ENCODE measurements around the gene FSTL4. TPM values are rescaled to one million over a fixed set of nuclear protein-coding genes. Genes with fewer than 3 reads are reported as not detected.

FSTL4 gene
- polyA plus RNA-seq, 1 of the 3 experiments (the other 2 are of a cell fraction), result not detected

GRCh38 chr5:133356396-133356983 lies 255.9 kb downstream of the FSTL4 start:
- no peaks in the 10 kb centered on the region for H3K9me2 ChIP-seq
- H3K4me3 ChIP-seq (ENCODE audit: low read depth in 2 of 2, low read length in 1 of 2), result no peak overlapping the region
- no peaks in the 10 kb centered on the region for H4K20me1 ChIP-seq (ENCODE audit: insufficient read depth)
- H3K79me2 ChIP-seq (ENCODE audit: insufficient read depth), result no peaks in the 10 kb centered on the region
- H3K4me2 ChIP-seq, result no peak overlapping the region
- DNase-seq, result no peak
- 36% methylated on average over 4 of the region's 5 CpGs for WGBS (ENCODE audit: low lambda C conversion rate)
- H3F3A ChIP-seq (replicated peaks; ENCODE audit: insufficient read depth), result no peaks in the 10 kb centered on the region
- H3K9ac ChIP-seq, result no peak overlapping the region
- no peaks in the 10 kb centered on the region for H3K27me3 ChIP-seq (ENCODE audit: insufficient read depth)
- H2AFZ ChIP-seq (ENCODE audit: low read depth), result no peak overlapping the region
- no peaks in the 10 kb centered on the region for H3K36me3 ChIP-seq (replicated peaks in 1 of 2; ENCODE audit: control insufficient read depth in 1 of 2, insufficient read depth in 2 of 2, low read length in 1 of 2)
- peaks cover 0 to 14% of the 10 kb centered on the region in 2 experiments; a peak in 1 of 4 replicates for H3K4me1 ChIP-seq (ENCODE audit: control insufficient read depth in 1 of 2, insufficient read depth in 2 of 2, low read depth in 1 of 2, low read length in 1 of 2)
- H3K9me3 ChIP-seq, result no peaks in the 10 kb centered on the region
- CTCF ChIA-PET, result interaction anchor here (0.9 to 1.6 kb wide), 2 partner anchors 65 to 67 kb away, joined by 4 read pairs; no protein-coding TSS in a partner anchor
- H3K27ac ChIP-seq (ENCODE audit: low read depth in 2 of 2, low read length in 1 of 2), result no peak overlapping the region
- TF ChIP-seq POLR2AphosphoS5 (IDR thresholded peaks at IDR 0.05; ENCODE audit: low read depth, low read length), result no peak
- TF ChIP-seq IRF3 (IDR thresholded peaks at IDR 0.05; ENCODE audit: low read depth, low read length), result no peak
- no peak for TF ChIP-seq RXRA (IDR thresholded peaks at IDR 0.05; ENCODE audit: borderline replicate concordance, low read depth)
- no peak for TF ChIP-seq FOXM1 (IDR thresholded peaks at IDR 0.05; ENCODE audit: low read depth)
- TF ChIP-seq FOSL2 (IDR thresholded peaks at IDR 0.05; ENCODE audit: borderline replicate concordance, low read depth), result no peak
- no peak for TF ChIP-seq MXI1 (IDR thresholded peaks at IDR 0.05; ENCODE audit: low read depth, low read length)
- TF ChIP-seq CHD2 (IDR thresholded peaks at IDR 0.05; ENCODE audit: low read length, partially characterized antibody), result no peak
- no peak for TF ChIP-seq FOXJ3 (CRISPR knock-in tag; IDR thresholded peaks at IDR 0.05)
- TF ChIP-seq EP300 (IDR thresholded peaks at IDR 0.05; ENCODE audit: borderline replicate concordance in 1 of 2, low read depth in 1 of 2, low read length in 1 of 2), result no peak
- no peak for TF ChIP-seq SIN3A (IDR thresholded peaks at IDR 0.05; ENCODE audit: borderline replicate concordance, low read depth, low read length)
- TF ChIP-seq USF2 (IDR thresholded peaks at IDR 0.05; ENCODE audit: borderline replicate concordance, low read depth, low read length), result no peak
- TF ChIP-seq ELF1 (IDR thresholded peaks at IDR 0.05), result no peak
- no peak for TF ChIP-seq SMC3 (IDR thresholded peaks at IDR 0.05; ENCODE audit: low read depth, low read length)
- POLR2A ChIA-PET, result no interaction called here

- no peak overlapping the region for H3K4me3 ChIP-seq (ENCODE audit: low read depth in 2 of 2, low read length in 1 of 2)
- TF ChIP-seq FOXJ3 (CRISPR knock-in tag; IDR thresholded peaks at IDR 0.05) (peak; percentile 54; the same call in 1 of the 2 replicates), YY1 (IDR thresholded peaks at IDR 0.05; ENCODE audit: low read depth) (no peak), EP300 (IDR thresholded peaks at IDR 0.05; ENCODE audit: borderline replicate concordance in 1 of 2, low read depth in 1 of 2, low read length in 1 of 2) (peak in 1 of 2 experiments; percentile 13; a peak in 1 of 4 replicates), RCOR1 (IDR thresholded peaks at IDR 0.05; ENCODE audit: low read length) (0 out of 2 replicates have a peak, but pooled peaks have one; percentile 70), GATA2 (CRISPR knock-in tag; IDR thresholded peaks at IDR 0.05) (peak; percentile 76)
- no peaks in the 10 kb centered on the region for H3K79me2 ChIP-seq (ENCODE audit: insufficient read depth)
- H3K4me1 ChIP-seq (ENCODE audit: control insufficient read depth in 1 of 2, insufficient read depth in 2 of 2, low read depth in 1 of 2, low read length in 1 of 2), result peaks cover 0 to 14% of the 10 kb centered on the region in 2 experiments; a peak in 1 of 4 replicates
- H3F3A ChIP-seq (replicated peaks; ENCODE audit: insufficient read depth), result no peaks in the 10 kb centered on the region
- H3K36me3 ChIP-seq (replicated peaks in 1 of 2; ENCODE audit: control insufficient read depth in 1 of 2, insufficient read depth in 2 of 2, low read length in 1 of 2), result no peaks in the 10 kb centered on the region
- H2AFZ ChIP-seq (ENCODE audit: low read depth), result no peak overlapping the region
- no peaks in the 10 kb centered on the region for H3K9me3 ChIP-seq
- no peaks in the 10 kb centered on the region for H4K20me1 ChIP-seq (ENCODE audit: insufficient read depth)
- H3K27me3 ChIP-seq (ENCODE audit: insufficient read depth), result no peaks in the 10 kb centered on the region
- no peak overlapping the region for H3K27ac ChIP-seq (ENCODE audit: low read depth in 2 of 2, low read length in 1 of 2)
- 31% methylated on average over 8 of the region's 9 CpGs for WGBS (ENCODE audit: low lambda C conversion rate)
- no peaks in the 10 kb centered on the region for H3K9me2 ChIP-seq
- ChIA-PET CTCF (interaction anchor here (0.6 to 1.8 kb wide), 3 partner anchors 69 to 79 kb away, joined by 3 to 5 read pairs (median 3); no protein-coding TSS in a partner anchor), POLR2A (no interaction called here)
- H3K9ac ChIP-seq, result no peak overlapping the region
- H3K4me2 ChIP-seq, result no peak overlapping the region
- peak; percentile 58 for DNase-seq
Observed at GRCh38 chr5:133354323-133355185, 257.8 kb downstream of the FSTL4 start.

All from SK-N-SH (cell line).